Embryonic facial prominence (tissue), 1 donor: ENCODE measurements around the gene CHKB.
A peak's percentile ranks its signal among the peaks of the same experiment; 100 is the strongest.

Experiments used
- DNase-seq: peaks from one replicate; pipeline ENCODE4 v3.0.0-alpha.2; 2016; ENCODE audit errors: extremely low spot score

The CHKB gene

DNA sequence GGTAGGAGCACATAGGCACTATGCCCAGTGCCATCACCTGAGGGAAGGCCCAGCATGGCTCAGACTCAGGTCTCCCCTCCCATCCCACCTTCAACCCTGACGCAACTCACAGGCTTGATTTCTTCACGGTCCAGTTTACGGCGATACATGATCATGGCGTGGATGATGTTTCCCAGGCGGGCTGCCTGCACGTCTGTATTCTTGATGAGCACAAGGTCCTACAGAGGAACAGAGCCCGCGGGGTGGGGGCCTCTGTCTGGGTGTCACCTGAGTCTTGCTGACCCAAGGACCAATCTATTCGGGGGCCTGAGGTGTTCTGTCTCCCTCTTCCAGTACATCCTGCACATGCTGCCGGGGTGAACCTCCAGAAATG, 8.3 kb downstream of the CHKB start:
- no peak for DNase-seq

DNA sequence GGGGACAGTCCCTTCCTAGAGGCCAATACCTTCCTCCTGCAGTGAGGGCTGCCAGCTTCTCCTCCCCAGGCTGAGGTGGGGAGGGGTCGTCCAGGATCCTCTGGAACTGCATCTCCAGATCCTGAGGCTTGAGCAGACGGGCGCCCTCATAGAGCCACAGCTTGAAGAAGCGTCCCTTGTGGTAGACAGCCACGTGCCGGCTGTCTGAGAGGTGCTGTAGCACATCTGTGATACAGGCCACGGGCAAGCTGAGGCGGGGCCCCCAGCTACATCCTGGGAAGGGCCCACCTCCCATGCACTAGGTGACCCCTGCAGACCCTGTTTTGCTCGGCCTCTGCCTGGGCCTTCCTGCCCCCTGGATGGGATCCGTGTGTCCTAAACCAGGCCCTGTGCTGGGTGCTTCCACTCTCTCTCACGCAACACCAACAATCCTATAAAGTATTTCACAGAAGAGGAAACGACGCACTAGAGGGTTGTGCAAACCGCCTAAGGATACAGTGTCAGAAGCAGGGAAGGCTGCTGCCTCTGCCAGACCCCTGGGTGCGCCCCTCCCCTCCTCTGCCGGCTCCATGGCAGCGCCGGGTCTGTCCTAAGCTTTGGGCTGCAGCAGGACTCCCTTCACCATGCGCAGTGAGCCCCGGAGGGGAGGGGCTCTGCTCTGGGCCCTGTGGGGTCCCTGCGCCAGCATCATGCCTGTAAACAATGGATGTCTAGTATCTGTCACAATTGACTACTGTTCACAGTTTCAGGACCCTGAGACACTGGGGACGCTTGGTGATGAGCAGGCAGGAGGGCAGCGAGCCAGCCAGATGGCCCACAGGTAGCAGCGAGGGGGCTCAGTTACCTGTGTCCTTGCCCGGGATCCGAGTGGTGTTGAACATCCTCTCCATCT, 8.9 kb downstream of the CHKB start:
- no peak for DNase-seq

DNA sequence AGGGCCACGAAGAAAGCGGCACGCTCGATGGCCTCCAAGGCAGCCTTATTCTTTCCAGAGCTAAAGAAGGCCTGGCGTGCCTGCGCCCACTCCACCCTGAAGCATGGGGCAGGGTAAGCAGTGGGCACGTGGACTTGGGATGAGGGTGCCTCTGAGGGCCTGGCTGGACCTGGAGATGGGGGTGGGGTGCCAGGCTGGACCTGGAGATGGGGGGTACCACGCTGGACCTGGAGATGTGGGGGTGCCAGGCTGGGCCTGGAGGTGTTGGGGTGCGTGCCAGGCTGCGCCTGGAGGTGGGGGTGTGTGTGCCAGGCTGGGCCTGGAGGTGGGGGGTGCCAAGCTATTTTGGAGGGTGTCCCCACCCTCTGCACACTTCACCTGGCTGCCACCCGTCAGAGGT, 9.7 kb downstream of the CHKB start:
- no peak for DNase-seq

DNA sequence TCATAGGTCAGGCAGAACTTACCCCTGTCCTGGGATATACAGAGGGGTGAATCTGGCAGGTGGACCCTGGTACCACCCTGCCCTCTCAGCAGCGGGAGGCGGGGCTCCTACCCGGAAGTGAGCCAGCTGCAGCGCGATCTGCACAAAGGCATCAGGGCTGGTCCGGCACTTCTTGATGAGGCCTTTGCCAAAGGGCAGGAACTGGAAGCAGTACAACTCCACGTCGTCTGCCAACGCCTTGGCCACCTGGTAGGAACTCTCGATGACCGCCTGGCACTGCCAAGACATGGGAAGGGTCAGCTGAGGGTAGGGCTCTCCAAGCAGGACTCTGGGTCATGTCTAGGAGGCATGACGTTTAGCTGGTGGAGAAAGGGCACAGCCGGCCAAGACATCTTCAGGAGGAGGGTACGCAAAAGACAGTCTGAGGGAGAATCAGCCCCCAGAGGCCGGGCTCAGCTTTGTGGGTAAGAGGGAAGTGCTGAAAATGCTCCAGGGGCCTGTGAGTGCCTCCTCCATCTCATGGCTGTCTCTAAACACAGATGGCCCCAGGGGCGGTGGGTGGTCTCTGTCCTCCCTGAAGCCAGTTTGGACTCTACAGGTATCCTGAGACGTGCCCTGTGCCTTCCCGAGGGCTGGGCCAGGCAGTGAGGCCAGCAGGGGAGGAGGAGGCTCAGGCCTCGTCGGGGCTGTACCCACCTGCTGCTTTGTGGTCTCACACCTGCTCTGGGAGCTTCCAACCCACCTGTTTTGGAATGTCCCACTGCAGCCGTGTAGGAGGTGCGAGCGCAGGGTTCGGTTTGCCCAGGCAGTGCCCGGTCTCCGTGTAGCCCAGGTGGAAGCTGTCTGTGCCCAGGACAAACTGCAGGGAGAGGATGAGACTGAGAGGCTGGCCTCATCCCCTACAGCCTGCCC, 11.1 kb downstream of the CHKB start:
- DNase-seq, result no peak

DNA sequence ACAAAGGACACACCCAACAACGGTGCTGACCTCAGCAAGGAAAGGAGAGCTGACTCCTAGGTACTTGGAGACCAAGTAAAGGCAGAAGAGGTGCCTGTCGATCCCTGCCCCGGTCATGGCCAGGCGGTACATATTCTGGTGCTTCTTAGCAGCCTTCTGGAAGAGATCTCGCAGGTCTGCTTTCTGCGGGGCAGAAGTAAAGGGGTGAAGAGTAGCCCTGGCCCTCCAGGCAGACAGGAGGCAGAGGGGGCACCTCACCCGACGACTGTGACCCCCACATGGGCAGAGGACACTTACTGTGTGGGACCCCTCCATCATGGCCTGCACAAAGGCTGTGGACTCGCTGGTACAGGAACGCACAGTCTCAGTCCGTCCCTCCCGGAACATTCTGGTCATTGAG, 11.8 kb downstream of the CHKB start:
- no peak for DNase-seq

DNA sequence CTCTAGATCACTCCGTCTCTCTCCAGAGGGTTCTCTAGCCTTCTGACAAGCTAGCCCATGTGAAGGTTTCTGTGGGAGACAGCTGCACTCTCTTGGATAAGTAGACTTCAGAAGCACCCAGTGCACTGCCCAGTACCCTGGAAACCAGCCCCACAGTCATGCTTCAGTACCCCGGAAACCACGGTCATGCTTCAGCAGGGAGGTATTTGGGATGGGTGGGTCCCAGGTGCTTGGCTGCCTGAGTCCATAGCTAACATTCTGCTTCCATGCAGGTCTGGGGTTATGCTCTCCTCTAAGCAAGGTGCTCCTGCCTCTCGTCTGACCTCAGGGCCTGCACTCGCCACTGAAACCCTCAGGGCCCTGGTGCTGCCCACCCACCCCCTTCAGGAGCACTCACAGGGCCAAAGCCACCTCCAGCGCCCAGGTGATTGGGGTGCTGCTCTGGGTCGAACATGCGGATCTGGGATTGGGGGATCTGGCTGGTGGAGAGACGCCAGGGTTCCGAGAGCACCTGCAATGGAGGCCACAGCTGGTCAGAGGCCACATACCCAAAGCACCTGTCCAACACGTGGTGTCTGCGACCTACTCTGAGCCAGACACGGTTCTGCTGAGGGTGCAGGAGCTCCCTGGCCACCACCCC, 12.6 kb downstream of the CHKB start:
- DNase-seq, result no peak

DNA sequence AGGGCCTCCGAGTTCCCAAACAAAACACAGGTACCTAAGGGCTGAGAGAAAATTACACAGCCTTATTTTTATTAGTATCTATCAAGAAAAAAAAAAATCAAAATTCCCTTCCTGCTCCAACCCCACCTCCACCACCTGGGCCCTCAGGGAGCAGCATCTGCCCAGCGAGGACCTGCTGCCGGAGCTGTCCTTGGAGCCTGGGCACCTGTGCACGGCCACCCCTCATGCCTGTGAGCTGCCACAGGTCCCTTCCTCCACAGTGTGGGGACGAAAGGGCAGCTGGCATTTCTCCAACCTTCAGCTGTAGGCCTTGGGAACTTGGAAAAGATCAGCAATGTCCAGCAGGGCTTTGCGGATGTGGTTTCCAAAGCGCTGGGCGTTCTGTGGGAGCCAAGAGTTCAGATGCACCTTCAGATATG, 13.6 kb downstream of the CHKB start:
- DNase-seq, result no peak

DNA sequence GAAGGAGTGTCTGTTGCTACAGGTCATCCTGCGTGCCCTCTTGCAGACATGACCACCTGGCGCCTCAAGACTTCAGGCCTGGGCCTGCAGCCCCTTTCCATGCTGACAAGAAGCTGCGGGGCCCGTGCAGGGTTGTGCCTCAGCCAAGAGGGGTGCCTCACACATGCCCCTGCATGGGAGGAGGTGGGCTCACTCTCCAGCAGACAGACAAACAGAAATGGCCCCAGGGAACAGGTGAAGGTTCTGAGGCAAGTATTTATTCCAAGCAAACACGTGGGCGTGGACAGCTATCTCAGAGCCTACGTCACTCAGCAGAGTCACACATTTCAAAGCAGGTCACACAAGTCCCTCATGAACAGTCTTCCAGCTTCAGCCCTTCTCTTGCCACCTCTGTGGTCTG, 14.0 kb downstream of the CHKB start:
- DNase-seq, result no peak

DNA sequence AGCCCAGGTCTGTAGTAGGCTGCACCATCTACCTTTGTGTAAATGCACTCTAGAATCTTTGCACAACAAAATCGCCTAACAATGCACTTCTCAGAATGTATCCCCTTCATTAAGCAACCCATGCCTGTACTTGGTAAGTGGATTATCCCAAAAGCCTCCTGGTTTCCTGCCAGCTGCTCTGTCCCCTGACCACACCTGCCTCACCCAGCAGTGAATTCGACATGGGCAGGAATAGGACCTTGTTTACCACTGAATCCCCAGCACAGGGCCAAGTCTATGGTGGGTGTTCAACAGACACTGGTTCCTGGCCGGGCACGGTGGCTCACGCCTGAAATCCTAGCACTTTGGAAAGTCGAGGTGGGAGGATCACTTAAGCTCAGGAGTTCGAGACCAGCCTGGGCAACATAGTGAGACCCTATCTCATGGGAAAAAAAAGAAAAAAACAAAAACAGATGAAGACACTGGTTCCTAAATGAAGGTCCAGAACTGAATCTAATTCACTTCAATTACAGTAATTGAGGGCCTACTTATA, 14.9 kb downstream of the CHKB start:
- DNase-seq, result no peak

DNA sequence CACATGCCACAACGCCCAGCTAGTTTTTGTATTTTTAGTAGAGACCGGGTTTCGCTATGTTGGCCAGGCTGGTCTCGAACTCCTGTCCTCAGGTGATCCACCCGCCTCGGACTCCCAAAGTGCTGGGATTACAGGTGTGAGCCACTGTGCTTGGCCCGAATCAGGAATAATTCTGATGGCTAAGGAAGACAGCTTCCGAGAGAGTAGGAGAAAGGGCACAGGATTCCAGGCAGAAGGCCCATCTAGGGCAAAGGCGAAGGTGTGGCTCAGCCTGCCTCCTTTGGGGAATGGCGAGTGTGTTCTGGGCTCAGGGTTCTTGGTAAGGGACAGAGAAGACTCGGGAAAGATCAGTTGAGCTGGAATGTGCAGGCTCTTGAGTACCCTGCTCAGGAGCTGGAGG, 18.4 kb downstream of the CHKB start:
- DNase-seq, result no peak

DNA sequence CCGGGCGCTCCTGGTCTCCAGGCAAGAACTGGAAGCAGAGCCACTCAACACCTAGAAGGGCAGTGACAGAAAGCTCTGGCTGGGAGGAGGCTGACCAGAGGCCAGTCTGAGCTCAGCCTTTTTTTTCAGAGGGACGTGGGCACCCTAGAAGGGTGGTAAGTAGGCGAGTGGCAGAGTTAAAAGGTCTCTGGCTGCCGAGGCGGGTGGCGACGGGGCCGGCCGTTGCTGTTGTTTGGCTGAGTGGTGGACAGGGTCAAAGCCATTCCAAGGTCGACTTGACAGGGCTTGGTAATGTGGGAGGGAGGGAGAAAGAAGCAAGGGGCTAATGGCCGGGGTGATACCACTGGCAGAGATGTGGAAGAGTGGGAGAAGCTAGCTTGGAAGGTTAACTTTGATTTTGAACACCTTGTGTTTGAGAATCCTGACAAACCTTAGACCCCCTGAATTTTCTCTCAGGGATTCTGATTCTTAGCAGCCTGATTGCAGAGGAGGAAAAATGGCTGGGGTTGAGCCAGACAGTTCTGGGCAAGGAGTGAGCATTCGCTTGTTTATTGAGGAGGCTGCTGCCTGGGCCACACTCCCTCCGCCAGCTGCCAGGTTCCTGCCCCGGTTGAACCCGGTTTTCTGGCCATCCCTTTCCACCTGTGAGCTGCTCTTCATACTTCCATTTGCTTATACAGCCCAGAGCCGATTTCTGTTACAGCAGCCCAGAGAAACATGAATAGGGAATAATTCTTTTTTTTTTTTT, 19.1 kb downstream of the CHKB start:
- DNase-seq, result no peak

DNA sequence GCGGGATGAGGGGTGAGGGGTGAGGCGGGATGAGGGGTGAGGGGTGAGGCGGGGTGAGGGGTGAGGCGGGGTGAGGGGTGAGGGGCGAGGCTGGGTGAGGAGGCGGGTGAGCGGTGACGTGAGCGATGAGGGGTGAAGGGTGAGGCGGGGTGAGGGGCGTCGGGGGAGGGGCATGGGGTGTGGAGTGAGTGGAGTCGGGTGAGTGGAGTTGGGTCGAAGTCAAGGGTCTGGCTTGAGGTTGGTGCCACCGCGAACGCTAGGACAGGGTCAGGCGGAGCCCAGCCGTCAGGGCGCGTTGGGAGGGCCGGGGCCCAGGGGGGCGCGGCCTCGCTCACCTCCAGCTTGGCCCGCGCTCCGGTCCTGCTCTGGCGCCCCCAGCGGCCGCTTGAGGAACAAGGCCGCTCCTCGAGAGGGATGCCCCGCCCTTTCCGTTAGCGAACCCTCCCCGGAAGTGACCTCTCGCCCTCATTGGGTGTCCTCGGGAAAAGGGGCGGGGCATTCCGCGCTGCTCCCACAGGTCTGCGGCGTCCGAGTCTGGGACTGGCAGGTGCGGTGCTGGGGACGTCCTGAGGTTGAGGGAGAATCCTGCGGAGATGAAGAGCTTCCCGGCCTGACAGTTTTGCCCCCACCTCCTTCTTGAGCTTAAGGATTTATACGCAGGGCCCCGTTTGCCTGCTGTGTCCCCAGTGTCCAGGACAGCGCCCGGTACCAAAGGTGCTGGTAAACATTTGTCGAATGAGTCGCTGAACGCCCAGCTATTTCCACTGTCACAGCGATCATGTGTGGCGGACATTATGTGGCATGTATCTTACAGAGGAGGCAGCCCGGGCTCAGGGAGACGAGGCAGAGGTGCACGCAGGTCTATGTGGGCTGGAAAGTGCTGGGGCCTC, 19.9 kb downstream of the CHKB start, which contains the start of gene SYCE3:
TSS of gene SYCE3 (minus strand) at position 397 of the 890 bp plus-strand sequence. CDS start 6,514 bp downstream, outside the sequence.
- peak; percentile 73 for DNase-seq

DNA sequence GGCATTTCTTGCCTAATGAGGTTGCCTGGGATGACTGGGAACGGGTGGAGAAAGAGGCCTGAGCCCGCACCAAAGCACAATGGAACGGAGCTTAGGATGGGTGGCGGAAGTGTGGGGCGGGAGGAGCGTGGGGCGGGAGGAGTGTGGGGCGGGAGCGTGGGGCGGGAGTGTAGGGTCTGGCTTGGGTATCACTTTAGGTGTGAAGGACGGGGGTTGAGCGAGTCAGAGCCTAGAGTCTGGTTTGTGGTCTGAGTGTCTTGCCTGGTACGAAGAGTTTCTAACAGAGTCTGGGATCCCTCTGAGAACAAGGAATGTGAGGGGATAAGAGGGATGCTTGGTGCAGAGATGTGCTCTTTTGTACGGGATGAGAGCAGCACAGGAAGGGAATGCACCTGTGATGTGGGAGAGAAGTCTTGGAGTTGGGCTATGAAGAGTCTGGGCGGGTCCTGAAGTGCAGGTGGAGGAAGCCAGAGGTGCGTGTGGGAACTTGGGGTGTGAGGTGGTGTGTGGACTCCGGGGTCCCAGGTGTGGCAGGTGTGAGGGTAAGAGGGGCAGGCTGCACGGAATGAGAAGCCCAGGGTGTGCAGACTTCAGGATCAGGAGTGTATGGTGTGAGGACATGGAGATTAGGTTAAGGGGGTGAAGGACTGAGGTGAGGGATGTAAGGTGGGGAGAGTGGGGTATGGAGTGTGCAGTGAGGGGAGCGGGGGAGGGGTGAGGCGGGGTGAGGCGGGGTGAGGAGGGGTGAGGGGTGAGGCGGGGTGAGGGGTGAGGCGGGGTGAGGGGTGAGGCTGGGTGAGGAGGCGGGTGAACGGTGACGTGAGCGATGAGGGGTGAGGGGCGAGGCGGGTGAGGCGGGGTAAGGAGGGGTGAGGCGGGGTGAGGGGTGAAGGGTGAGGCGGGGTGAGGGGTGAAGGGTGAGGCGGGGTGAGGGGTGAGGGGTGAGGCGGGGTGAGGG, 21.0 kb downstream of the CHKB start:
- no peak for DNase-seq

DNA sequence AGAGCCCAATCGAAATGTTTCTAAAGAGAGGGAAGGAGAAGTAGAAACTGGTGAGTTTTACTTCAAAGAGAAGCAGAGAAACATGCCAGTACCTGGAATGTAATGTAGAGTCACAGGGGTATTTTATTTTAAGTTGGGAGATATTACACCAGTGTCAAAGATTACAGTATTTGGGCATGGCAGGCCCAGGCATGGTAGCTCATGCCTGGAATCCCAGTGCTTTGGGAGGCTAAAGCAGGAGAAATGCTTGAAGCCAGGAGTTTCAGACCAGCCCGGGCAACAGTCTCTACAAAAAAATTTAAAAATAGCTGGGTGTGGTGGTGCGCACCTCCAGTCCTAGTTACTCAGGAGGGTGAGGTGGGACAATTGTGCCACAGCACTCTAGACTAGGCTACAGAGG, 22.6 kb downstream of the CHKB start:
- no peak for DNase-seq

DNA sequence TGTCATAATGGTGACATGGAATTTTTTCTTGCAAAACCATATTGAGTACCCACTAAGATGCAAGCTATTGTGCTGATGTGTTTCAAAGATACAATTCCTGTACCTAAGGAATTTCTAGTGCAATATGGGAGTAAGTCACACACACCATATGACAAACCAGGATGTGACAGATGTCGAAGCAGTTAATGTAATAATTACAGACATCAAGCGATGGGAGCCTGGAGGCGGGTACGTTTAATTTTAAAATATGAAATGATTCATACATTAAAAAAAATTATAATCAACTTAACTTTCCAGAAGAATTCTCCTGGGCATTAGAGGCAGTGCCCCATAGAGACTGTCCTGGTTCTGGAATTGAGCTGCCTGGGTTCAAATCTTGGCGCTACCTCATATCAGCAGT, 25.9 kb downstream of the CHKB start:
- DNase-seq, result no peak

DNA sequence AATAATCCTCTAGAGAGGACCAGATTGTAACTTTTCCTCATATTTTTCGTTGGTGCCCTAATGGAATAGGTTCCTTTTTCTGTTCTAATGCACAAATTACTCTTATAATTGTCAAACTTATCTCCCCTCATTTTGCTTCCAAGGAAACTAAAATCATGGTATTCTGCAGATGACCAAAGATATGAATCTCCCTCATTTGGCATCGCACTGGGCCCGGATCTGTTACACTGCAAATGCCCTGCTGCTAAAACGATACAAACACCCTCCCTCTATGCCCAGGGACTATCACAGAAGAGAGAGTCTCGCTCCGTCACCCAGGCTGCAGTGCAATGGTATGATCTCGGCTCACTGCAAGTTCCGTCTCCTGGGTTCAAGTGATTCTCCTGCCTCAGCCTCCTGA, 29.3 kb downstream of the CHKB start:
- no peak for DNase-seq

DNA sequence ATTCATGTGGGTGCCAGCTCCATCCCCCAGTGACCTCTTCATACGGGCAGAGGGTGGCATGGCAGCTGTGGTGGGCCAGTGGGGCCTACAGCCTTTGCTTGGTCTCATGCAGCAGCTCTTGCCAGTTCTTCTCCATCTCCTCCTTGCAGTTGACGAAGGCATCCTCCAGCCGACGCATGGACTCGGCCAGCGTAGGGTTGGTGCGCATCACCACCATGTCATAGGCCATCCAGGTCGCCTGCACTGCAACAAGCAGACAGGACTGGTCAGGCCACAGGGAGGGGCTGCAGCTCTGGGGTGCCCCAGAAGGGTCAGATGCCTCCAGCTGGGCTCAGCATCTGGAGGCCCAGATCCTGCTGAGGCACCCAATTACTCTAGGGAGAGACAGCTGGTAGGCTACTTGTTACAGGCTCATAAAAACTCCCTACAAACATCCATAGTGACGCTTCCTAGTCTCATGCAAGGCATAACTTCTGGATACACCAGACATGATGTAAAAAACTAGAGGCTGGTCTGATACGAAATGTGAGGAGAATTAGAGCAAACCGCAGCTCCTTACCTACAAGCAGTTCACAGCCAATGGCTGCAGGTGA, 31.4 kb downstream of the CHKB start:
- no peak for DNase-seq

DNA sequence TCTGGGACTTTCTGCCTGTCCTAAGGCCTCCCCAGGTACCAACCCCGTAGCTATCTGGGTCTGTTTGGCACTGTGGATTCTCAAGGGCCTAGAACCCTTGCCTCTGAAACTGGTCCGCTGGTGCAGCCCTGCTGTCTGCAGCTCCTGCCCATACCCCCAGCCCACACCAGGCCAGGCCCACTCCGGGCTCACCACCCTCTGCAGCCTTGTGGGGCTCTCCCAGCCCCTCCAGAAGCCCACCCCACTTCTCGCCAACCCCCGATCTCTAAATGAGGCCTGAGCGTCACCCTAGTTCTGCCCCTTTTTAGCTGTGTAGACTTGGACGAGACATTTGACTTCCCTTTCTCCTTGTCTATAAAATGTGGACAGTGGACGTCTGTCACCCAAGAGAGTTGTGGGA, 32.3 kb downstream of the CHKB start:
- DNase-seq, result no peak
